Right lobe of liver (tissue), 6 donors: ENCODE data around the gene SH2D4B. TPM values are rescaled to one million over a fixed set of nuclear protein-coding genes. Genes with fewer than 3 reads are reported as not detected.

Experiments used
- ATAC-seq, 4 donors: fragments of 200-7000 bp; cut with Tn5 transposase; one replicate each; pipeline ENCODE4 v1.9.1; 2020; ENCODE audit warnings: mild to moderate bottlenecking in 4 of 4, moderate library complexity in 4 of 4
- DNase-seq, 3 donors: peaks; one replicate each; pipeline ENCODE4 v3.0.0-alpha.2; 2020
- H3K27ac ChIP-seq, 3 donors: fragments of 200-600 bp; one replicate each; pipeline ENCODE4 v1.8.0; 2022
- H3K27me3 ChIP-seq, 2 donors: fragments of 200-600 bp; one replicate each; pipeline ENCODE4 v1.8.0; 2022
- H3K36me3 ChIP-seq, 4 donors: fragments of 200-600 bp; sonication (generic) in 1 of 4; one replicate each; pipeline versions ENCODE4 v1.5.1 to v1.8.0; 2017 to 2022; ENCODE audit warnings: control low read depth in 1 of 4
- H3K4me1 ChIP-seq, 4 donors: fragments of 200-600 bp; sonication (generic) in 1 of 4; one replicate each; pipeline versions ENCODE4 v1.5.1 to v1.8.0; 2017 to 2022; ENCODE audit warnings: control low read depth in 1 of 4
- H3K4me3 ChIP-seq, 3 donors: fragments of 200-600 bp; one replicate each; pipeline ENCODE4 v1.8.0; 2022
- H3K9me3 ChIP-seq, 4 donors: fragments of 200-600 bp; sonication (generic) in 1 of 4; one replicate each; pipeline versions ENCODE4 v1.5.1 to v1.8.0; 2017 to 2022; ENCODE audit warnings: control low read depth in 1 of 4
- POLR2A ChIP-seq: fragments of 450-650 bp; IDR thresholded peaks from one replicate; pipeline ENCODE4 v1.6.1; 2017; ENCODE audit warnings: antibody characterized with exemption, mild to moderate bottlenecking
- WGBS: methylation state at CpG from one replicate; pipeline ENCODE4 v1.1.6; 2018; ENCODE audit warnings: low coverage, low lambda C conversion rate; ENCODE audit not compliant: insufficient coverage; ENCODE audit errors: missing lambda C conversion rate; 5-methylcytosine and 5-hydroxymethylcytosine counted together
- intact Hi-C, 2 donors: fragments of 100-400 bp; cut with DNase I; formaldehyde crosslinking; loops; one replicate each; pipeline versions ENCODE4 v1.11.2 to v1.14.1; 2022
- total RNA-seq, 6 experiments: library from RNA; depleted of rRNA in 2 of 6; stranded (reverse); fragments of >200 nt in 2 of 6; fragmentation: NEBNext Ultra II Directional in 3 of 6; extraction: Animal tissue kit (Norgen Biotek cat#: 25700) in 3 of 6; gene quantifications; one replicate each; pipeline versions ENCODE4 v1.1.0 to v1.2.4, GENCODE V29; 2016 to 2023
- TF ChIP-seq, protein P1 (sequence below), 4 donors: fragments of 200-600 bp in 3 of 4; fragments of 450-650 bp in 1 of 4; IDR thresholded peaks; one replicate each; pipeline versions ENCODE4 v1.5.1 to v1.8.0; 2016 to 2022; ENCODE audit warnings: antibody characterized with exemption in 4 of 4, mild to moderate bottlenecking in 2 of 4
- donor health status: DM: no; HTN: yes; CAD: no.
- donor health status: DM: no; HTN: no; CAD: no.
- donor health status: DM: no; HTN: no; CAD: no.
- donor health status: DM: no; HTN: yes; CAD: no.
- donor health status: DM: no; HTN: yes; CAD: no.

The SH2D4B gene
- total RNA-seq, 6 experiments from 2014 or later: not detected

DNA sequence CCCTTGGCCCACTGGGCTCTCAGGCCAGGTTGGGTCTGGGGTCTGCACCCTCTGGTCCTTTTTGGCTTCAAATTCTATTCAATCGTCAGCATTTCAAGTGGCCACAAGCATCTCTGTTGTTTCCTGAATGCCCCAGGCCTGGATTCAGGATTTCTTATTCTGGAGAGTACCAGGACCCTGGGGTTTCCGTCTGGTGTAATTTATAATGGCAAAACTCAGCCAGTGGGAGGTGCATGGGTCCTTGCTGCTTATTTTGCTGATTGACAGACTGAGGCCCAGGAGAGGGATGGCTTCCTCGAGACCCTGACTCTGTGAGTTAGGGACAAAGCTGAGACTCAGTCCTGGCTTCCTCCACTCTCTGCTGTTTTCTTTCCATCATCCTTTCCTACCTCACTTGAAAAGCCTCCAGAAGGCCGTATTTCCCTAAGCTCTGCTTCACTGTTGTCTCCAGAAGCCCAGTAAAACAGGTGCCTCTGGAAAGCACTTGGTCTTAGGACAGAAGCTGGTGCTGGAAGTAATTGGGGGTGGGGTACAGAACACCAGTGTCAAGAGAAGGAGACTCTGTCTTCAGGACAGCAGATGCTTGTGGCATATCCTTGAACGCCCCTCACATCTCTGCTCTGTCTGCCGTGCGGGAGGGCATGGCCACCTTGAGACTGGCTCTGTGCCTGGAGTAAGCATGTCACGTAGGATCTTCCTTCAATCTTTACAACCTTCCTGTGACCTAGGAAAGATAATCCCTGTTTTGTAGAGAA, 39.4 kb upstream of the SH2D4B start:
- H3K27me3 ChIP-seq: no peaks in the 10 kb centered on the region
- DNase-seq: no peak
- WGBS: 48% methylated on average over 5 of the region's 8 CpGs
- peak overlapping the region; percentile 80 to 87 (median 84) for H3K27ac ChIP-seq
- no peak overlapping the region for H3K4me3 ChIP-seq
- ATAC-seq: no peak
- peaks cover 0 to 84% (median 37%) of the 10 kb centered on the region in 4 donors for H3K4me1 ChIP-seq
- H3K9me3 ChIP-seq: no peaks in the 10 kb centered on the region
- TF ChIP-seq, protein P1, sequence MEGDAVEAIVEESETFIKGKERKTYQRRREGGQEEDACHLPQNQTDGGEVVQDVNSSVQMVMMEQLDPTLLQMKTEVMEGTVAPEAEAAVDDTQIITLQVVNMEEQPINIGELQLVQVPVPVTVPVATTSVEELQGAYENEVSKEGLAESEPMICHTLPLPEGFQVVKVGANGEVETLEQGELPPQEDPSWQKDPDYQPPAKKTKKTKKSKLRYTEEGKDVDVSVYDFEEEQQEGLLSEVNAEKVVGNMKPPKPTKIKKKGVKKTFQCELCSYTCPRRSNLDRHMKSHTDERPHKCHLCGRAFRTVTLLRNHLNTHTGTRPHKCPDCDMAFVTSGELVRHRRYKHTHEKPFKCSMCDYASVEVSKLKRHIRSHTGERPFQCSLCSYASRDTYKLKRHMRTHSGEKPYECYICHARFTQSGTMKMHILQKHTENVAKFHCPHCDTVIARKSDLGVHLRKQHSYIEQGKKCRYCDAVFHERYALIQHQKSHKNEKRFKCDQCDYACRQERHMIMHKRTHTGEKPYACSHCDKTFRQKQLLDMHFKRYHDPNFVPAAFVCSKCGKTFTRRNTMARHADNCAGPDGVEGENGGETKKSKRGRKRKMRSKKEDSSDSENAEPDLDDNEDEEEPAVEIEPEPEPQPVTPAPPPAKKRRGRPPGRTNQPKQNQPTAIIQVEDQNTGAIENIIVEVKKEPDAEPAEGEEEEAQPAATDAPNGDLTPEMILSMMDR (IDR thresholded peaks at IDR 0.05): no peak
- TF ChIP-seq POLR2A: no peak
- H3K36me3 ChIP-seq: no peaks in the 10 kb centered on the region
- intact Hi-C loops: no loop called here

DNA sequence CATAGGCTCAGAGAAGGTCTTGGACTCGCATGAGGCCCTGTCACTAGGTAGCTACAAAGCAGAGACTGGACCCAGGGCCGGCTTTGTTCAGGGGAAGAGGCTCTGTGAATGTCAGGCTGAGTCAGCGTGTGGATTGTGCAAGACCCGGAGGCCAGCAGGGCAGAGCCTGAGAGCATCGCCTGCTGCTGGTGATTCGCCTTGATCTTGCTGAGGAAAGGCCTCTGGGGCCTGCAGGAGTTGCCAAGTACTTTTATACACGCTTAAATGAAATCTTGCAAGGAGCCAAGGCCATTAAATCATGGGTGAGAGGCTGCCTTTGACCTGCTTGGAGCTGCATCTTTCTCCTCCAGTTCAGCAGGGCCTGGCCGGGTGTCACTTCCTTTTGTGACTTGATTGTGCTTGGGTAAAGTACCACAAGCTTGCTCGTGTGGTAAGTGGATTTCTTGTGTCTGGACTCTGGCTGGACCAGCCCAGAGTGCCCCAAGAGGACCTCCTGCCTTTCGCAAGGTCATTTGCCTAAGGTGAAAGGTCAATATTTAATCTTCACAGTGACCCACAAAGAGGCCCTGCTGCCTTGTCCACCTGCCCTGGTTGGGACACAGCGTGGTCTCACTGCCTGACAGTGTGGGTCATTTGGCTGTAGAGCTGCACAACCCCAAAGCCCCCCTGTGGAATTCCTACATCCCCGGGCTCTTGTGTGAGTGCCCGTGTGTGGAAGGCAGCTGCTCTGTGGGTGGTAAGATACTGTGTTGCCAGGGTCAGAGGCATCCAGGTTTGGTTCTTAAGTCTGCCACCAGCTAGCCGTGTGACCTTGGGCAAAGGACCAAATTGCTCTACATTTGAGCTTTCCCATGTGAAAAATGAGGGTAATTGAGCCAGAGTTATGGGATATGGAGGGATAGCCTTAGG, 38.6 kb upstream of the SH2D4B start:
- Histone ChIP-seq H3K36me3 (no peaks in the 10 kb centered on the region), H3K4me1 (peaks cover 0 to 84% (median 38%) of the 10 kb centered on the region in 4 donors), H3K9me3 (no peaks in the 10 kb centered on the region), H3K27ac (peak overlapping the region; percentile 80 to 87 (median 84)), H3K4me3 (peak overlapping the region in 1 of 3 donors; percentile 2), H3K27me3 (no peaks in the 10 kb centered on the region)
- intact Hi-C loops: no loop called here
- DNase-seq (peak; percentile 94 to 96 (median 95)), ATAC-seq (peak; percentile 77 to 86 (median 86))
- TF ChIP-seq, protein P1 (IDR thresholded peaks at IDR 0.05): no peak
- no peak for TF ChIP-seq POLR2A
- WGBS: 4% methylated on average over 10 of the region's 14 CpGs

DNA sequence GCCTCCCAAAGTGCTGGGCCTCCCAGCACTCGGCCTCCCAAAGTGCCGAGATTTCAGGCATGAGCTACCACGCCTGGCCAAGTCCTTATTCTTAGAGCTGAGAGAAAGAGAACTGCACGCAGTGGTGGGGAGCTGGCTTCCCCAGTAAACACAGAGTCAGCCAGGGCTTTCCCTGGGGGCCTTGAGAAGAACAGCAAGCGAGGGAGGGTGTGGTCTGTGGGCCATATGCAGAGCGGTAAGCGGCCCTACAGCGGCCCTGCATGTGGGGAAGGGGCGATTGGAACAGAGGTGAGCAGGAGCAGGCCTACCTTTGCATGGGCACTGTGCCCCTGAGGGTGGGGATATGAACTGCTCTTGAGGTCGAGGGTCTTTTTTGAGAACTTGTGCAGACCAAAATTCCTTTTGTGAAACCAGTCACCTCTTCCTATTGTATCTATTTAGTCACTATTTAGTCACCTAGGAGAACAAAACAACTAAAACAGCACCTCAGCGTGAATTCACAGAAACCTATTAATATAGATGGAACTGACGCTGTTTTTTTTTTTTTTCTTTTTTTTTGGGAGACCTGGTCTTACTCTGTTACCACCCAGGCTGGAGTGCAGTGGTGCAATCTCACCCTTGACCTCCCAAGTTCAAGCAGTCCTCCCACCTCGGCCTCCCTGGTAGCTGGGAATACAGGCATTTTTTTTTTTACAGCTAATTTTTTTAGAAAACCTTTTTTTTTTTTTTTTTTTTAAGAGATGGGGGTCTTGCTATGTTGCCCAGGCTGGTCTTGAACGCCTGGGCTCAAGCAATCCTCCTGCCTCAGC, 36.9 kb upstream of the SH2D4B start:
- Histone ChIP-seq H3K27ac (peak overlapping the region; percentile 80 to 87 (median 84)), H3K4me3 (no peak overlapping the region), H3K27me3 (no peaks in the 10 kb centered on the region), H3K36me3 (no peaks in the 10 kb centered on the region), H3K9me3 (no peaks in the 10 kb centered on the region), H3K4me1 (peaks cover 0 to 84% (median 38%) of the 10 kb centered on the region in 4 donors)
- TF ChIP-seq POLR2A: no peak
- TF ChIP-seq, protein P1 (IDR thresholded peaks at IDR 0.05): no peak
- intact Hi-C loops: loop anchor here in 1 of 2 donors (10.0 kb wide), 1 partner anchor 116 kb away; no protein-coding TSS in a partner anchor
- DNase-seq (no peak), ATAC-seq (no peak)
- WGBS: 59% methylated on average over 8 of the region's 14 CpGs

DNA sequence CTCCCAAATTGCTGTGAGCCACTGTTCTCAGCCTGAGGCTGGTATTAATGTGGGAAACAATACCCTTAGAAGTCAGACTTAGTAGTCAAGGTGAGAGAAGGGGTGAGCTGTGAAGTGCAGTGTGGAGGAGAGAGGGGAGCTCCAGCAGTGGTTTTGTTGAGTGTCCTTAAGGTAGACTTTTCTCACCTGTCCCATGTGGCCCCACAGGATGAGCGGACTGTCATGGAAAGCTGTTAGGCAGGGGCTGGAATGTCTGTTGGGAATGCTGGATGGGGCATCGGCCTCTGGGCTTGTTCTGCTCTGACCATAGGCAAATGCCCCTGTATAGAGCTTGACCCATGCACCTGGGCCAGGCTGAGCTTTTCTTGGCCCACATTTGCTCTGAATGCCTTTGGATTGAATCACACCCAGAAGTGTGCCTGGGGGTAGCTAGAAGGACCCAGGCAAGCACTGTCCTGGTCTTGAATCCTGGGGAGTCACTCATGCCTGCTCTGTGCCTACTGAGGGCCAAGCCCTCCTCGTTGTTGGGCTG, 36.3 kb upstream of the SH2D4B start:
- peak overlapping the region in 2 of 3 donors; percentile 84 to 87 for H3K27ac ChIP-seq
- no peaks in the 10 kb centered on the region for H3K36me3 ChIP-seq
- ATAC-seq (no peak), DNase-seq (no peak)
- TF ChIP-seq, protein P1 (IDR thresholded peaks at IDR 0.05): no peak
- no peak for TF ChIP-seq POLR2A
- intact Hi-C loops: loop anchor here in 1 of 2 donors (10.0 kb wide), 1 partner anchor 117 kb away; no protein-coding TSS in a partner anchor
- H3K27me3 ChIP-seq: no peaks in the 10 kb centered on the region
- H3K4me3 ChIP-seq: no peak overlapping the region
- H3K9me3 ChIP-seq: no peaks in the 10 kb centered on the region
- peaks cover 0 to 88% (median 37%) of the 10 kb centered on the region in 4 donors for H3K4me1 ChIP-seq
- no CpG with 5 or more reads among the region's 3 CpGs for WGBS
